CD14-positive monocyte (primary cell): ENCODE measurements around the gene DRAM1. TPM values are rescaled to one million over a fixed set of nuclear protein-coding genes. Genes with fewer than 3 reads are reported as not detected.

Experiments
- DNase-seq, 3 donors: peaks; one replicate each; pipeline ENCODE4 v3.0.0-alpha.2; 2011 to 2022
- H2AFZ ChIP-seq: 2 replicates; pipeline ENCODE4 v1.6.0; 2012; ENCODE audit warnings: mild to moderate bottlenecking, low read depth, low read length, inconsistent platforms; ENCODE audit not compliant: insufficient read depth, poor library complexity, severe bottlenecking
- H3K27ac ChIP-seq, 2 donors: 1 replicate in 1 of 2; 2 replicates in 1 of 2; pipeline ENCODE4 v1.5.1; 2012 to 2013; ENCODE audit warnings: low read length in 2 of 2, control low read depth in 1 of 2, inconsistent platforms in 1 of 2, low read depth in 1 of 2, mild to moderate bottlenecking in 1 of 2
- H3K27me3 ChIP-seq, 2 donors: one replicate each; pipeline versions ENCODE4 v1.6.0 to v1.6.1; 2011 to 2013; ENCODE audit warnings: low read length in 2 of 2; ENCODE audit not compliant: control insufficient read depth in 2 of 2, insufficient read depth in 2 of 2
- H3K36me3 ChIP-seq, 2 donors: replicated peaks in 1 of 2; 1 replicate in 1 of 2; 2 replicates in 1 of 2; pipeline versions ENCODE4 v1.5.1 to v1.6.1; 2012 to 2013; ENCODE audit warnings: low read length in 2 of 2, control low read depth in 1 of 2, inconsistent platforms in 1 of 2, mild to moderate bottlenecking in 1 of 2; ENCODE audit not compliant: insufficient read depth in 2 of 2, control insufficient read depth in 1 of 2
- H3K4me1 ChIP-seq, 2 donors: 1 replicate in 1 of 2; 2 replicates in 1 of 2; pipeline versions ENCODE4 v1.5.1 to v1.6.1; 2012 to 2013; ENCODE audit warnings: low read length in 2 of 2, control low read depth in 1 of 2, inconsistent platforms in 1 of 2, mild to moderate bottlenecking in 1 of 2, moderate library complexity in 1 of 2; ENCODE audit not compliant: insufficient read depth in 2 of 2, control insufficient read depth in 1 of 2
- H3K4me2 ChIP-seq: replicated peaks from 2 replicates; pipeline ENCODE3; 2012; ENCODE audit warnings: low read length, moderate library complexity, mild to moderate bottlenecking; ENCODE audit not compliant: poor library complexity, severe bottlenecking; ENCODE audit errors: extremely low read depth
- H3K4me3 ChIP-seq, 3 experiments: fragments of 200-600 bp in 1 of 3; sonication (generic) in 1 of 3; replicated peaks in 1 of 3; 1 replicate in 2 of 3; 2 replicates in 1 of 3; pipeline ENCODE4 v1.5.1; 2011 to 2013; ENCODE audit warnings: low read length in 3 of 3, mild to moderate bottlenecking in 3 of 3, control low read depth in 2 of 3, low read depth in 2 of 3, inconsistent platforms in 1 of 3, moderate library complexity in 1 of 3
- H3K79me2 ChIP-seq: 2 replicates; pipeline ENCODE4 v1.6.0; 2012; ENCODE audit warnings: mild to moderate bottlenecking, control low read depth, inconsistent platforms, low read length, moderate library complexity; ENCODE audit not compliant: insufficient read depth
- H3K9ac ChIP-seq: 2 replicates; pipeline ENCODE4 v1.6.0; 2017; ENCODE audit warnings: low read length, mild to moderate bottlenecking; ENCODE audit not compliant: insufficient read depth, poor library complexity, severe bottlenecking
- H3K9me3 ChIP-seq, 2 donors: replicated peaks in 1 of 2; 1 replicate in 1 of 2; 2 replicates in 1 of 2; pipeline versions ENCODE4 v1.5.1 to v1.6.1; 2012 to 2013; ENCODE audit warnings: low read length in 2 of 2, control low read depth in 1 of 2; ENCODE audit not compliant: control insufficient read depth in 1 of 2, insufficient read depth in 1 of 2
- H4K20me1 ChIP-seq: 2 replicates; pipeline ENCODE4 v1.6.0; 2012; ENCODE audit warnings: mild to moderate bottlenecking, low read length, control low read depth, moderate library complexity; ENCODE audit not compliant: insufficient read depth
- H3K27ac Mint-ChIP-seq, 7 donors: one replicate each; pipeline ENCODE4 v1.8.0; 2020; ENCODE audit warnings: mild to moderate bottlenecking in 7 of 7, mixed read lengths in 7 of 7, moderate library complexity in 6 of 7, inconsistent platforms in 2 of 7
- H3K27me3 Mint-ChIP-seq, 3 donors: one replicate each; pipeline ENCODE4 v1.8.0; 2021 to 2022; ENCODE audit warnings: low read depth in 3 of 3, mild to moderate bottlenecking in 3 of 3, mixed read lengths in 3 of 3, moderate library complexity in 3 of 3, inconsistent platforms in 1 of 3
- H3K36me3 Mint-ChIP-seq, 2 donors: one replicate each; pipeline ENCODE4 v1.8.0; 2020; ENCODE audit warnings: mixed read lengths in 2 of 2, inconsistent platforms in 1 of 2, mild to moderate bottlenecking in 1 of 2
- H3K4me1 Mint-ChIP-seq: one replicate; pipeline ENCODE4 v1.8.0; 2020; ENCODE audit warnings: mild to moderate bottlenecking, mixed read lengths
- H3K4me3 Mint-ChIP-seq, 2 donors: one replicate each; pipeline ENCODE4 v1.8.0; 2020; ENCODE audit warnings: mild to moderate bottlenecking in 2 of 2, mixed read lengths in 2 of 2, moderate library complexity in 1 of 2
- H3K9me3 Mint-ChIP-seq, 7 donors: one replicate each; pipeline ENCODE4 v1.8.0; 2020 to 2022; ENCODE audit warnings: mixed read lengths in 7 of 7, mild to moderate bottlenecking in 6 of 7, moderate library complexity in 6 of 7, inconsistent platforms in 2 of 7
- CTCF ChIP-seq: fragments of 200-600 bp; IDR thresholded peaks from one replicate; pipeline ENCODE4 v1.8.0; 2022; ENCODE audit warnings: antibody characterized with exemption, mild to moderate bottlenecking
- WGBS: methylation state at CpG from one replicate; pipeline ENCODE4 v1.1.5; 2013; ENCODE audit warnings: missing lambda C conversion rate; ENCODE audit not compliant: insufficient coverage; 5-methylcytosine and 5-hydroxymethylcytosine counted together
- intact Hi-C, 2 donors: fragments of 100-400 bp; cut with micrococcal nuclease; formaldehyde crosslinking; loops; one replicate each; pipeline versions ENCODE4 v1.15.0 to v1.15.1; 2023
- polyA plus RNA-seq, 3 donors: library from polyadenylated mRNA; depleted of rRNA in 1 of 3; unstranded in 2 of 3; stranded (reverse) in 1 of 3; fragments of 300-500 nt in 2 of 3; fragments of >200 nt in 1 of 3; fragmentation: Illumina TruSeq in 2 of 3; gene quantifications; 1 replicate in 2 of 3; 2 replicates in 1 of 3; pipeline ENCODE4 v1.2.3, GENCODE V29; 2012 to 2021

Gene DRAM1
- polyA plus RNA-seq, 3 donors: 14.0 to 49.7 (median 43.0) TPM

GRCh38 chr12:101850199-101850598 lies 27.2 kb upstream of the DRAM1 start:
- no peaks in the 10 kb centered on the region for H3K36me3 Mint-ChIP-seq
- no peaks in the 10 kb centered on the region for H3K9me3 Mint-ChIP-seq
- no peak for TF ChIP-seq CTCF
- H3K4me3 Mint-ChIP-seq: no peak overlapping the region
- DNase-seq: peak; percentile 59 to 86 (median 74)
- no peaks in the 10 kb centered on the region for H3K27me3 ChIP-seq
- intact Hi-C loops: loop anchor here in 1 of 2 donors (10.0 kb wide), 1 partner anchor 55 kb away; no protein-coding TSS in a partner anchor
- no peak overlapping the region for H3K4me3 ChIP-seq
- H3K4me1 Mint-ChIP-seq: peaks cover 23% of the 10 kb centered on the region
- H3K9me3 ChIP-seq: no peaks in the 10 kb centered on the region
- no peaks in the 10 kb centered on the region for H3K36me3 ChIP-seq
- H3K27ac ChIP-seq: peak overlapping the region in 1 of 2 donors; percentile 24
- H3K79me2 ChIP-seq: no peaks in the 10 kb centered on the region
- WGBS: no CpG with 5 or more reads among the region's 1 CpG
- peaks cover 0 to 2% (median 0%) of the 10 kb centered on the region in 3 donors for H3K27me3 Mint-ChIP-seq
- H3K27ac Mint-ChIP-seq: peak overlapping the region; percentile 23 to 77 (median 74)
- no peak overlapping the region for H3K4me2 ChIP-seq
- H3K9ac ChIP-seq: no peak overlapping the region
- H3K4me1 ChIP-seq: peaks cover 14 to 23% of the 10 kb centered on the region in 2 donors
- H2AFZ ChIP-seq: no peak overlapping the region
- no peaks in the 10 kb centered on the region for H4K20me1 ChIP-seq

- Histone ChIP-seq H4K20me1 (no peaks in the 10 kb centered on the region), H3K27me3 (no peaks in the 10 kb centered on the region), H3K4me3 (no peak overlapping the region), H3K79me2 (no peaks in the 10 kb centered on the region), H3K36me3 (no peaks in the 10 kb centered on the region), H3K27ac (no peak overlapping the region), H3K4me1 (peaks cover 36 to 51% of the 10 kb centered on the region in 2 donors), H2AFZ (no peak overlapping the region), H3K4me2 (no peak overlapping the region), H3K9ac (no peak overlapping the region), H3K9me3 (peaks cover 0 to 4% of the 10 kb centered on the region in 2 donors)
- intact Hi-C loops: loop anchor here in 1 of 2 donors (10.0 kb wide), 1 partner anchor 52 kb away; no protein-coding TSS in a partner anchor
- Mint-ChIP-seq H3K36me3 (peaks cover 0 to 2% of the 10 kb centered on the region in 2 donors), H3K9me3 (peaks cover 4 to 10% (median 9%) of the 10 kb centered on the region in 7 donors), H3K27ac (no peak overlapping the region), H3K27me3 (peaks cover 0 to 2% (median 0%) of the 10 kb centered on the region in 3 donors), H3K4me3 (no peak overlapping the region), H3K4me1 (peaks cover 33% of the 10 kb centered on the region)
- DNase-seq: no peak
- TF ChIP-seq CTCF: no peak
These were observed 24.4 kb upstream of the DRAM1 start for GRCh38 chr12:101852998-101853397.
